ENCODE measurements around the gene G2E3. TPM values are rescaled to one million over a fixed set of nuclear protein-coding genes. Genes with fewer than 3 reads are reported as not detected.

The G2E3 gene
- total and polyA plus RNA-seq, 2 of the 13 experiments (the other 11 are each of a cell fraction or from before 2014, with no cell fraction given) = 22.8 to 63.0 TPM

DNA sequence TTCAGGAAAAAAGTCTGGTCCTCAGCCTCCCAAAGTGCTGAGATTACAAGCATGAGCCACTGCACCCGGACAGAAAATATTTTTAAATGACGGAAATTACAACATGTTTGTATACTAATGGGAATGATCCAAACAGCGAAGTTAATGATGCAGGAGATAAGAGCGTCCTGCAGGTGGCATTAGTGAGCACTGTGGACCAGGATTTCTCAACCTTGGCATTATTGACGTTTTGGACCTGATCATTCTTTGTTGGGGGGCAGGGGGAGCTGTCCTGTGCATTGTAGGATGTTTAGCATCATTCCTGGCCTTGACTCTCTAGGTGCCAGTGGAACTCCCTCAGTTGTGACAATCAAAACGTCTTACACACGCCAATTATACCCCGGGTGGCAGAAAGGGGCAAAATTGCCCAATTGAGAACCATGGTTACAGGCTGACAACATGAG is 97.3 kb downstream of the G2E3 start (continued):
- TF ChIP-seq, protein P1, sequence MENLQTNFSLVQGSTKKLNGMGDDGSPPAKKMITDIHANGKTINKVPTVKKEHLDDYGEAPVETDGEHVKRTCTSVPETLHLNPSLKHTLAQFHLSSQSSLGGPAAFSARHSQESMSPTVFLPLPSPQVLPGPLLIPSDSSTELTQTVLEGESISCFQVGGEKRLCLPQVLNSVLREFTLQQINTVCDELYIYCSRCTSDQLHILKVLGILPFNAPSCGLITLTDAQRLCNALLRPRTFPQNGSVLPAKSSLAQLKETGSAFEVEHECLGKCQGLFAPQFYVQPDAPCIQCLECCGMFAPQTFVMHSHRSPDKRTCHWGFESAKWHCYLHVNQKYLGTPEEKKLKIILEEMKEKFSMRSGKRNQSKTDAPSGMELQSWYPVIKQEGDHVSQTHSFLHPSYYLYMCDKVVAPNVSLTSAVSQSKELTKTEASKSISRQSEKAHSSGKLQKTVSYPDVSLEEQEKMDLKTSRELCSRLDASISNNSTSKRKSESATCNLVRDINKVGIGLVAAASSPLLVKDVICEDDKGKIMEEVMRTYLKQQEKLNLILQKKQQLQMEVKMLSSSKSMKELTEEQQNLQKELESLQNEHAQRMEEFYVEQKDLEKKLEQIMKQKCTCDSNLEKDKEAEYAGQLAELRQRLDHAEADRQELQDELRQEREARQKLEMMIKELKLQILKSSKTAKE (CRISPR knock-in tag; IDR thresholded peaks at IDR 0.05; ENCODE audit: borderline replicate concordance) = no peak
- TF ChIP-seq RXRB (CRISPR knock-in tag; IDR thresholded peaks at IDR 0.05; ENCODE audit: borderline replicate concordance) = no peak
- TF ChIP-seq, protein P2, sequence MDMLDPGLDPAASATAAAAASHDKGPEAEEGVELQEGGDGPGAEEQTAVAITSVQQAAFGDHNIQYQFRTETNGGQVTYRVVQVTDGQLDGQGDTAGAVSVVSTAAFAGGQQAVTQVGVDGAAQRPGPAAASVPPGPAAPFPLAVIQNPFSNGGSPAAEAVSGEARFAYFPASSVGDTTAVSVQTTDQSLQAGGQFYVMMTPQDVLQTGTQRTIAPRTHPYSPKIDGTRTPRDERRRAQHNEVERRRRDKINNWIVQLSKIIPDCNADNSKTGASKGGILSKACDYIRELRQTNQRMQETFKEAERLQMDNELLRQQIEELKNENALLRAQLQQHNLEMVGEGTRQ (IDR thresholded peaks at IDR 0.05; ENCODE audit: low read depth, low read length) = no peak
- TF ChIP-seq, protein P2 (CRISPR knock-in tag; IDR thresholded peaks at IDR 0.05; ENCODE audit: borderline replicate concordance) = no peak
- TF ChIP-seq SP2 (CRISPR knock-in tag; IDR thresholded peaks at IDR 0.05) = no peak
- TF ChIP-seq RBM22 (optimal IDR thresholded peaks at IDR 0.05; ENCODE audit: low read length) = peak; percentile 58
- peak; percentile 41; the same call in 1 of the 2 replicates for TF ChIP-seq GFI1 (CRISPR knock-in tag; IDR thresholded peaks at IDR 0.05; ENCODE audit: borderline replicate concordance)
- TF ChIP-seq ZNF567 (CRISPR knock-in tag; IDR thresholded peaks at IDR 0.05; ENCODE audit: borderline replicate concordance) = 0 out of 2 replicates have a peak, but pooled peaks have one; percentile 31
- TF ChIP-seq ZSCAN29 (CRISPR knock-in tag; conservative IDR thresholded peaks at IDR 0.05) = no peak
- TF ChIP-seq MIXL1 (CRISPR knock-in tag; IDR thresholded peaks at IDR 0.05) = peak; percentile 80
- TF ChIP-seq, protein P3, sequence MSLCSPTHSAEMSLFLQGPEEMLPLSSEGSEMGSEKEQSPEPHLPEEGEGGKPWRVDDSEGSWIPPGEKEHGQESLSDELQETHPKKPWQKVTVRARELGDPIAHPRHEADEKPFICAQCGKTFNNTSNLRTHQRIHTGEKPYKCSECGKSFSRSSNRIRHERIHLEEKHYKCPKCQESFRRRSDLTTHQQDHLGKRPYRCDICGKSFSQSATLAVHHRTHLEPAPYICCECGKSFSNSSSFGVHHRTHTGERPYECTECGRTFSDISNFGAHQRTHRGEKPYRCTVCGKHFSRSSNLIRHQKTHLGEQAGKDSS (CRISPR knock-in tag; IDR thresholded peaks at IDR 0.05; ENCODE audit: borderline replicate concordance, low read depth) = 0 out of 2 replicates have a peak, but pooled peaks have one; percentile 24
- TF ChIP-seq MYNN (CRISPR knock-in tag; IDR thresholded peaks at IDR 0.05; ENCODE audit: low read depth) = no peak
- TF ChIP-seq PAWR (CRISPR knock-in tag; IDR thresholded peaks at IDR 0.05; ENCODE audit: borderline replicate concordance) = no peak
- TF ChIP-seq HOXA7 (CRISPR knock-in tag; IDR thresholded peaks at IDR 0.05) = no peak
- TF ChIP-seq BCL6 (CRISPR knock-in tag; IDR thresholded peaks at IDR 0.05) = no peak
- TF ChIP-seq ZNF10 (CRISPR knock-in tag; IDR thresholded peaks at IDR 0.05; ENCODE audit: borderline replicate concordance, low read depth) = no peak
- TF ChIP-seq ZNF878 (CRISPR knock-in tag; IDR thresholded peaks at IDR 0.05) = peak; percentile 42; the same call in 1 of the 2 replicates
- 0 out of 4 replicates have a peak, but pooled peaks of 1 of the 2 experiments have one; percentile 17 for TF ChIP-seq EP300 (IDR thresholded peaks at IDR 0.05; ENCODE audit: low read depth in 2 of 2, low read length in 2 of 2)
- TF ChIP-seq EP300 (CRISPR knock-in tag; IDR thresholded peaks at IDR 0.05; ENCODE audit: borderline replicate concordance) = 0 out of 2 replicates have a peak, but pooled peaks have one; percentile 31
- peak; percentile 49; the same call in 1 of the 2 replicates for TF ChIP-seq POGZ (CRISPR knock-in tag; IDR thresholded peaks at IDR 0.05)
- TF ChIP-seq BORCS8-MEF2B (CRISPR knock-in tag; IDR thresholded peaks at IDR 0.05) = no peak
- TF ChIP-seq YEATS2 (CRISPR knock-in tag; IDR thresholded peaks at IDR 0.05; ENCODE audit: borderline replicate concordance) = no peak
